ENCODE measurements around the gene C19orf44. TPM values are rescaled to one million over a fixed set of nuclear protein-coding genes. Genes with fewer than 3 reads are reported as not detected.

C19orf44 gene
- total RNA-seq, 1 donor from 2014 or later, result 7.4 TPM

DNA sequence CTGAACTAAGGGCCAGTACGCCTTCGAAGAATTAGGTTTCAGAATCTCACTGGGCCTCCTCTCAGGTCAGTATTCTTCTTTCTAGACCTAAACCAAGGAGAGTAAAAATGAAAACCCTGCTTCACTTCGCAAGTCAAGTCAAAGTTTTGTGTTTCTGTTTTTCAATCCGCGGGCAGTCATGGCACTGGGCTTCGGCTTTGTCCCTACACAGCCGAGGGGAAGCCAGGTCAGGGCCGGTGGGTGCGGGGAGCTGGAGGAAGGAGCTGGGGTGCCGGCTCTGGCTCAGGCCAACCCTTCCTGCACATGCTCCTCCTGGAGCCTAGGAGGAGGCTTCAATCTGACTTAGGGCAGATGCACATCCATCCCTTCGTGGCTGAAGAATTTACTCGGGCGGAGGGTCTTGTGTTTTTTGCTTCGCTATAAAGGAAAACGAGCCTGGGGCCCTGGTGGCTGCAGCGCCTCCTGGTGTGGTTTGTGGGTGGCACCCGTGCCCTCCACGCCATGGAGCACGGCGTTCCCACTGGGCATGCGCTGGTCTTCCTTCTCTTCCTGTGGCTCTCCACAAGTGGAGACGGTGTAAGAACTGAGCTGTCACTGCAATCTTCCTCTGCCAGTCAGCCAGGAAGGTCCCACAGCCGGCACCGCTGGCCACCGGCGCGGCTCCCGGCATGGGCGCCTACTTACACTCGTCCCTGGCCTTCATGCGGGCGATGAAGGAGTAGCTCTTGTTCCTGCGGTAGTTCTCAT, 22.5 kb downstream of the C19orf44 start:
- no peak for DNase-seq (ENCODE audit: extremely low spot score in 2 of 2)
- Histone ChIP-seq H3K27me3 (no peaks in the 10 kb centered on the region), H3K4me1 (no peaks in the 10 kb centered on the region), H3K36me3 (peaks cover 0 to 69% of the 10 kb centered on the region in 2 donors), H3K9me3 (no peaks in the 10 kb centered on the region), H3K4me3 (no peak overlapping the region), H3K27ac (no peak overlapping the region)
- intact Hi-C loops (cut with DNase I), result no loop called here
- no peak for TF ChIP-seq POLR2AphosphoS5 (IDR thresholded peaks at IDR 0.05; ENCODE audit: insufficient read depth in 1 of 2, low read depth in 1 of 2)
- TF ChIP-seq, protein P1, sequence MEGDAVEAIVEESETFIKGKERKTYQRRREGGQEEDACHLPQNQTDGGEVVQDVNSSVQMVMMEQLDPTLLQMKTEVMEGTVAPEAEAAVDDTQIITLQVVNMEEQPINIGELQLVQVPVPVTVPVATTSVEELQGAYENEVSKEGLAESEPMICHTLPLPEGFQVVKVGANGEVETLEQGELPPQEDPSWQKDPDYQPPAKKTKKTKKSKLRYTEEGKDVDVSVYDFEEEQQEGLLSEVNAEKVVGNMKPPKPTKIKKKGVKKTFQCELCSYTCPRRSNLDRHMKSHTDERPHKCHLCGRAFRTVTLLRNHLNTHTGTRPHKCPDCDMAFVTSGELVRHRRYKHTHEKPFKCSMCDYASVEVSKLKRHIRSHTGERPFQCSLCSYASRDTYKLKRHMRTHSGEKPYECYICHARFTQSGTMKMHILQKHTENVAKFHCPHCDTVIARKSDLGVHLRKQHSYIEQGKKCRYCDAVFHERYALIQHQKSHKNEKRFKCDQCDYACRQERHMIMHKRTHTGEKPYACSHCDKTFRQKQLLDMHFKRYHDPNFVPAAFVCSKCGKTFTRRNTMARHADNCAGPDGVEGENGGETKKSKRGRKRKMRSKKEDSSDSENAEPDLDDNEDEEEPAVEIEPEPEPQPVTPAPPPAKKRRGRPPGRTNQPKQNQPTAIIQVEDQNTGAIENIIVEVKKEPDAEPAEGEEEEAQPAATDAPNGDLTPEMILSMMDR (IDR thresholded peaks at IDR 0.05), result no peak
- no peak for TF ChIP-seq POLR2A (IDR thresholded peaks at IDR 0.05)

DNA sequence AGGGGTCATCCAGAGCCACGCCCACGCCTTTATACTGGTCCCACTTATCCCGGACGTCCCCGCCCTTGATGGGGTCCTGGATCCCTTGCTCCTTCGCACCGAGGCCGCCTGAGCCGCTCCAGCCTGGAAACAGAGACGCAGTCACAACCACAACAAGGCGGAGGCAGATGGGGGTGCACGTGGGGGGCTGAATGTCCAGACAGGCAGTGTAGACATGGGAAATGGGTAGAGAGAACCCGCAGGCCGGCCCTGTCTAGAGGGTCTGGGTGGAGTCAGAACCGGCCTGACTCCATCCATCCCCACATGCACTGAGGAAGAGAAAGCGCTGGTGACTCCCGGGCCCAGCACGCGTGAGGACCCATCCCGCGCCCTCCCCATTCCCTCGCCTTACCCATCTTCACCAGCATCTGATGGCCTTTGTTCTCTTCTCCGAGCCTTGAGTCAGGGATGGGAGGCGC, 23.1 kb downstream of the C19orf44 start:
- intact Hi-C loops (cut with DNase I), result no loop called here
- no peak overlapping the region for H3K27ac ChIP-seq
- no peaks in the 10 kb centered on the region for H3K4me1 ChIP-seq
- no peak for TF ChIP-seq POLR2A (IDR thresholded peaks at IDR 0.05)
- TF ChIP-seq POLR2AphosphoS5 (IDR thresholded peaks at IDR 0.05; ENCODE audit: insufficient read depth in 1 of 2, low read depth in 1 of 2), result no peak
- TF ChIP-seq, protein P1 (IDR thresholded peaks at IDR 0.05), result no peak
- no peak for DNase-seq (ENCODE audit: extremely low spot score in 2 of 2)
- no peak overlapping the region for H3K4me3 ChIP-seq
- peaks cover 0 to 74% of the 10 kb centered on the region in 2 donors for H3K36me3 ChIP-seq
- H3K9me3 ChIP-seq, result no peaks in the 10 kb centered on the region
- no peaks in the 10 kb centered on the region for H3K27me3 ChIP-seq

DNA sequence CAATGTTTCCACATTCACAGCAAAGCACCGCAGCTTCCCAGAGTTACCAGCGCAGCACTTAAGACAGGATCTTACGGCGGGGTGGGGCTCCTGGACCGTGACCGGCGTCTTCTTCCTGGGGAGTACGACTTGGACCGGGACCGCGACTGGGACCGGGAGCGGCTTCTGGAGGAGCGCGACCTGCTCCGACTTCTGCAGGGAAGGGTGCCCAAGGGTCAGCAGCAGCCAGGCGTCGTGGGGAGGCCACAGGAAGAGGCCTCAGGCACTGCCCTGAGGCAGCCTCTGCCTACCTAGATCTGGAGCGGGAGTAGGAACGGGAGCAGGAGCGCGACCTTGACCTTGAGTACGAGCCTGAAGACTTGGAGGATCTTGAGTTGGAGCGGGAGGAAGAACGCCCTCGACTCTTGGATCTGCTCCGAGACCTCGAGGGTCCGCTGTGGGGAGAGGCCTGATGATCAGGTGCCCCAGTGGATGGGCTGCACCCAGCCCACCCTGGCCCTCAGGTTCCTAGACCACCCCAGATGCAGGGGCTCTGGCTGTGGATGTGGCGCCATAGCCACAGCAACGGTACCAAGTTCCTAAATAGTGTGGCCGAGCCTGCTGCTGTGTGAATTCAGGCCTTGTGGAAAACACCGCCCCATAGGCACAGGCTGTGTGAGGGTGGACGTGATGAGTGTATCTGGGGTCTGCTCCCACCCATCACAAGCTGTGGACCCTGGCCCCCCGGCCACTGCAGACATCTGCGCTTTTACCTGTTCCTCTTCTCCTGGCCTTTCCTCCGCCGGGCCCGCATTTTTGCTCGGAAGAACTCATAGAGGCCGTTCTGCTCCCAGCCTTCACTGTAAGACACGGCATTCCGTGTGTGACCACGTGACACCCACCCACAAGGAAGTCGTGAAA, 24.1 kb downstream of the C19orf44 start:
- Histone ChIP-seq H3K27me3 (no peaks in the 10 kb centered on the region), H3K9me3 (no peaks in the 10 kb centered on the region), H3K4me1 (no peaks in the 10 kb centered on the region), H3K4me3 (no peak overlapping the region), H3K27ac (no peak overlapping the region), H3K36me3 (peaks cover 0 to 83% of the 10 kb centered on the region in 2 donors)
- TF ChIP-seq POLR2A (IDR thresholded peaks at IDR 0.05) (no peak), POLR2AphosphoS5 (IDR thresholded peaks at IDR 0.05; ENCODE audit: insufficient read depth in 1 of 2, low read depth in 1 of 2) (no peak)
- TF ChIP-seq, protein P1 (IDR thresholded peaks at IDR 0.05), result no peak
- no peak for DNase-seq (ENCODE audit: extremely low spot score in 2 of 2)
- intact Hi-C loops (cut with DNase I), result no loop called here

DNA sequence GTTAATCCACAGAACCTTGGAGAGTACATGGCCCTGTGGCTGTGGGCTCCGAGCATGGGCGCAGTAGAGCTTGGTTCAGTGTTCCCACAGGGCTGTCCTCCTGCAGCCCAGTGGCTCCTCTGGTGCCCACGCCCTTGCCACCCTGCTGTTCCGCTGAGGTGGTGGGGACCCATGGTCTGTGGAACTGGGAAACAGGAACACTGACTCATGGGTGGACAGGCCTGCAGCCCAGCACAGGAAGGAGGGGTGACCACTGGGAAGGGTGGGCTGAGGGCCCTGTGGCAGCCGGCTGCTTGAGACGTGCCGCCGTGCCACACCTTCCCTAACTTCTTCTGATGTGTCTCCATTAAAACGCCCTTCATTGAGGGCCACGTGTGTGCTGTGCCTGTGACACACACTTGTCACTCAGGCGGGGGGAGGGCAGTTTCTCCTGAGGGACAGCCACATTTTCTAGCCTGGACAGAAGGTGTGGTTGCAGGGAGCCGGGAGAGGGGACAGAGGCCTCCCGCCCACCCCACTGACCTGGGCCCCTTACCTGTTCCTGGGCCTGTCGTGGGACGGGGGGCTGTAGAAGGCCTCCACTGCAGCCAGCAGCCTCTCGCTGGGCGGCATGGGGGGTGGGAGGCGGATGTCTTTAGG, 24.9 kb downstream of the C19orf44 start:
- Histone ChIP-seq H3K4me1 (no peaks in the 10 kb centered on the region), H3K4me3 (no peak overlapping the region), H3K27me3 (no peaks in the 10 kb centered on the region), H3K27ac (no peak overlapping the region), H3K36me3 (peaks cover 0 to 91% of the 10 kb centered on the region in 2 donors), H3K9me3 (no peaks in the 10 kb centered on the region)
- intact Hi-C loops (cut with DNase I), result no loop called here
- no peak for TF ChIP-seq POLR2A (IDR thresholded peaks at IDR 0.05)
- TF ChIP-seq, protein P1 (IDR thresholded peaks at IDR 0.05), result no peak
- TF ChIP-seq POLR2AphosphoS5 (IDR thresholded peaks at IDR 0.05; ENCODE audit: insufficient read depth in 1 of 2, low read depth in 1 of 2), result no peak
- DNase-seq (ENCODE audit: extremely low spot score in 2 of 2), result no peak

Data from vagina (tissue), 2 donors.